Activated B cell treated with CpG ODN at 0.5 μM for 24 hours (primary cell): ENCODE data around the gene RPS6KA1. TPM values are rescaled to one million over a fixed set of nuclear protein-coding genes. Genes with fewer than 3 reads are reported as not detected.
A peak's percentile ranks its signal among the peaks of the same experiment; 100 is the strongest.

ENCODE experiments used
- ATAC-seq: fragments of 200-7000 bp; cut with Tn5 transposase; one replicate; pipeline ENCODE4 v1.10.0; 2021; ENCODE audit warnings: low read depth, mild to moderate bottlenecking, moderate library complexity
- CTCF ChIA-PET: fragments of 350-600 bp; sonication (Branson Sonifier 250); formaldehyde crosslinking; loops from one replicate; lab custom pipeline; 2021; ENCODE audit warnings: antibody characterized with exemption; lab: Charles Lee
- POLR2A ChIA-PET: fragments of 350-600 bp; sonication (Branson Sonifier 250); formaldehyde crosslinking; loops from one replicate; lab custom pipeline; 2021; ENCODE audit warnings: antibody characterized with exemption; lab: Charles Lee
- DNase-seq: peaks from one replicate; pipeline ENCODE4 v3.0.0; 2022
- H3K27ac Mint-ChIP-seq: one replicate; pipeline ENCODE4 v1.8.0; 2020; ENCODE audit warnings: mixed read lengths
- H3K27me3 Mint-ChIP-seq: one replicate; pipeline ENCODE4 v1.8.0; 2021; ENCODE audit warnings: mixed read lengths
- H3K36me3 Mint-ChIP-seq: one replicate; pipeline ENCODE4 v1.8.0; 2021; ENCODE audit warnings: low read depth, mixed read lengths
- H3K4me1 Mint-ChIP-seq: one replicate; pipeline ENCODE4 v1.8.0; 2021; ENCODE audit warnings: mixed read lengths
- H3K4me3 Mint-ChIP-seq: one replicate; pipeline ENCODE4 v1.8.0; 2020; ENCODE audit warnings: mild to moderate bottlenecking, mixed read lengths
- H3K9me3 Mint-ChIP-seq: one replicate; pipeline ENCODE4 v1.8.0; 2020; ENCODE audit warnings: mixed read lengths
- intact Hi-C: fragments of 100-400 bp; cut with micrococcal nuclease; formaldehyde crosslinking; loops from one replicate; pipeline ENCODE4 v1.15.1; 2024
- total RNA-seq: library from RNA; stranded (reverse); gene quantifications from 2 replicates; pipeline ENCODE4 v1.2.3, GENCODE V29; 2022
- TF ChIP-seq, protein P1 (sequence below): fragments of 200-600 bp; IDR thresholded peaks from one replicate; pipeline ENCODE4 v1.8.0; 2022; ENCODE audit warnings: antibody characterized with exemption, mild to moderate bottlenecking

RPS6KA1 gene
- total RNA-seq, 1 donor from 2014 or later = 150 TPM

DNA sequence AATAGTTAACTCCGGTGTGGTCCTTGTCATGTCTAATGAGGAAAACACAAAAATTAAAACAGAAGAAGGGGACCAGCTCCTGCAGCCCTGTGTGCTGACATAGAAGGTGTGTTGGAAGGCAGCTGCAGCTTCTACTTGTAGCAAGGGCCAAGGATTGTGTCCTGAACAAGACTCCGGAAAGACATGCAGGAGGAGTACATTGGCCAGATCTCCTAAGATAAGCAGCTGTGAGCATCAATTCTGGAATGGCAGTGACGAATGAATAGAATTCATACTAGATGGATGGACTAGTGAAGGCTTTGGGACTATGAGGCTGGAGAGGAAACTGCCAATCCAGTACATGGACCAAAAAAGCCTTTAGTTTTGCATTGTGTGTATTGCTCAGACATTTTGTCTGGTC is 19.3 kb downstream of the RPS6KA1 start:
- Mint-ChIP-seq H3K4me1 (peaks cover 45% of the 10 kb centered on the region), H3K4me3 (no peak overlapping the region), H3K36me3 (peaks cover 55% of the 10 kb centered on the region), H3K27me3 (no peaks in the 10 kb centered on the region), H3K9me3 (no peaks in the 10 kb centered on the region), H3K27ac (peak overlapping the region; percentile 27)
- ATAC-seq (no peak), DNase-seq (no peak)
- ChIA-PET CTCF (no interaction called here), POLR2A (interaction anchor here (0.7 kb wide), 1 partner anchor 12 kb away, joined by 6 read pairs; no protein-coding TSS in a partner anchor)
- intact Hi-C loops = no loop called here
- TF ChIP-seq, protein P1, sequence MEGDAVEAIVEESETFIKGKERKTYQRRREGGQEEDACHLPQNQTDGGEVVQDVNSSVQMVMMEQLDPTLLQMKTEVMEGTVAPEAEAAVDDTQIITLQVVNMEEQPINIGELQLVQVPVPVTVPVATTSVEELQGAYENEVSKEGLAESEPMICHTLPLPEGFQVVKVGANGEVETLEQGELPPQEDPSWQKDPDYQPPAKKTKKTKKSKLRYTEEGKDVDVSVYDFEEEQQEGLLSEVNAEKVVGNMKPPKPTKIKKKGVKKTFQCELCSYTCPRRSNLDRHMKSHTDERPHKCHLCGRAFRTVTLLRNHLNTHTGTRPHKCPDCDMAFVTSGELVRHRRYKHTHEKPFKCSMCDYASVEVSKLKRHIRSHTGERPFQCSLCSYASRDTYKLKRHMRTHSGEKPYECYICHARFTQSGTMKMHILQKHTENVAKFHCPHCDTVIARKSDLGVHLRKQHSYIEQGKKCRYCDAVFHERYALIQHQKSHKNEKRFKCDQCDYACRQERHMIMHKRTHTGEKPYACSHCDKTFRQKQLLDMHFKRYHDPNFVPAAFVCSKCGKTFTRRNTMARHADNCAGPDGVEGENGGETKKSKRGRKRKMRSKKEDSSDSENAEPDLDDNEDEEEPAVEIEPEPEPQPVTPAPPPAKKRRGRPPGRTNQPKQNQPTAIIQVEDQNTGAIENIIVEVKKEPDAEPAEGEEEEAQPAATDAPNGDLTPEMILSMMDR = no peak

DNA sequence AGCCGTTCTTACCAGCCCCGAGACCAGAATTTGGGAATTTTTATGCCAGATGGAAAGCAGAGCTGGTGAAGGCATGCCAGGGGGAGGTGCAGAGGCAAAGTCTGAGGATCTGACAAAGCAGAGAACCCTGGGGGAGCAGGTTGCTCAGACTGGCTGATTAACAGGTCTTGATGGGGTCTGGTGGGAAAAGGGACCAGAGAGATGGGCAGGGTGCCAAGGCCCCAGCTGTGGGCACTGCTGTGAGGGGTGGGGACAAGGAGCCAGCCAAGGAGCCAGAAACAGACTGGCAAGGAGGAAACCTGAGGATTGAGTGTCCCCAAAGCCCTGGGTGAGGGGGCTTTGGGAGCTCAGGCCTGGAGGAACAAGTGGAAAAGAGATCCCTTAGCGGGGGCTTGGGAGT is 21.4 kb downstream of the RPS6KA1 start:
- H3K9me3 Mint-ChIP-seq = no peaks in the 10 kb centered on the region
- H3K4me1 Mint-ChIP-seq = peaks cover 26% of the 10 kb centered on the region
- ChIA-PET CTCF (interaction anchor here (1.0 to 1.4 kb wide), 4 partner anchors 13 to 51 kb away, joined by 3 to 15 read pairs (median 4); no protein-coding TSS in a partner anchor), POLR2A (interaction anchor here (0.9 kb wide), 1 partner anchor 11 kb away, joined by 4 read pairs; no protein-coding TSS in a partner anchor)
- ATAC-seq = no peak
- no peak overlapping the region for H3K4me3 Mint-ChIP-seq
- intact Hi-C loops = no loop called here
- no peak overlapping the region for H3K27ac Mint-ChIP-seq
- no peak for DNase-seq
- peaks cover 73% of the 10 kb centered on the region for H3K36me3 Mint-ChIP-seq
- TF ChIP-seq, protein P1 = no peak
- H3K27me3 Mint-ChIP-seq = no peaks in the 10 kb centered on the region

DNA sequence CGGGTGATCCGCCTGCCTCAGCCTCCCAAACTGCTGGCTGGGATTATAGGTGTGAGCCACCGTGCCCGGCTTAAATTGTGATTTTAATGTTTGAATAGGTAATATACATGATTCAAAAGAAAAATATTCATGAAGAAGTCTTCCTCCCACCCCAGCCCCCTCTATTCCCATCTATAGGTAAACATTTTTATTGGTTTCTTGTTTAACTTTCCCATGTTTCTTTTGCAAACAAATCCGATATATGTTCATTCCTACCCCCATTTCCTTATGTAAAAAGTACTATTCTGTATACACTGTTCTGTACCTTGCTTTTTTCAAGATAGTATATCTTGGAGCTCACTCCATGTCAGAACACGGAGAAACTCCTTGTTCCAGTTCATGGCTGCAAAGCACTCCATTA is 23.2 kb downstream of the RPS6KA1 start:
- Mint-ChIP-seq H3K9me3 (no peaks in the 10 kb centered on the region), H3K36me3 (peaks cover 77% of the 10 kb centered on the region), H3K4me1 (peaks cover 8% of the 10 kb centered on the region), H3K4me3 (no peak overlapping the region), H3K27ac (no peak overlapping the region), H3K27me3 (no peaks in the 10 kb centered on the region)
- POLR2A ChIA-PET = interaction anchor here (1.5 kb wide), 1 partner anchor 11 kb away, joined by 4 read pairs; no protein-coding TSS in a partner anchor
- TF ChIP-seq, protein P1 = no peak
- CTCF ChIA-PET = interaction anchor here (1.4 kb wide), 1 partner anchor 14 kb away, joined by 4 read pairs; no protein-coding TSS in a partner anchor
- no peak for DNase-seq
- no peak for ATAC-seq
- intact Hi-C loops = no loop called here

DNA sequence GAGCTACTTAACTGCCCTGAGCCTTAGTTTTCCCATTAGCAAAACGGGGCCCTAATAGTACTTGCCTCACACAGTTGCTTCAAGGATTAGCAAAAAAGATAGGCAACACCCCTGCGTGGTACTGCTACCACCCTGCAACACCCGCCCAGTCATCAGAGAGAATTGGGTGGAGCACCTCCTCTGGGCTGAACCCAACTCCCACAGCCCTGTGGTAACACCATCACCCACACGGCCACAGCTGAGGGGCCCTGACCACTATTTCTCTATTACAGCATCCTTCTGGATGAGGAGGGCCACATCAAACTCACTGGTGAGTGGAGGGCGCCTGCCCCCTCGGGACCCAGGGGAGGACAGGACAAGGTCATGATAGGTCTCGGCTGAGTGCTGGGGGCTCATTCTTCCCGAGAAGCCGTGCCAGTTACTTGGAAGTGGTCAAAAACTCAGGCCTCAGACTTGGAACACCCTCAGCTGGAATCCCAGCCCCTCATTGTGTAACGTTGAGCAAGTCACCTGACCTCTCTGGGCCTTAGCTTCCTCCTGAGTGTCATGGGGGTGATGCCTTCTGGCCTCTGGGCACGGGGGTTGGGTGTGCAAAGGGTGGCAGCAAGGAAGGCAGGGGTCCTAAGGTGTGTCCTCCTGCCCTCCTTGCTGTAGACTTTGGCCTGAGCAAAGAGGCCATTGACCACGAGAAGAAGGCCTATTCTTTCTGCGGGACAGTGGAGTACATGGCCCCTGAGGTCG is 24.6 kb downstream of the RPS6KA1 start:
- ChIA-PET CTCF (no interaction called here), POLR2A (no interaction called here)
- Mint-ChIP-seq H3K27ac (no peak overlapping the region), H3K4me1 (no peaks in the 10 kb centered on the region), H3K4me3 (no peak overlapping the region), H3K9me3 (no peaks in the 10 kb centered on the region), H3K27me3 (no peaks in the 10 kb centered on the region), H3K36me3 (peaks cover 78% of the 10 kb centered on the region)
- TF ChIP-seq, protein P1 = no peak
- no peak for DNase-seq
- ATAC-seq = no peak
- intact Hi-C loops = no loop called here

DNA sequence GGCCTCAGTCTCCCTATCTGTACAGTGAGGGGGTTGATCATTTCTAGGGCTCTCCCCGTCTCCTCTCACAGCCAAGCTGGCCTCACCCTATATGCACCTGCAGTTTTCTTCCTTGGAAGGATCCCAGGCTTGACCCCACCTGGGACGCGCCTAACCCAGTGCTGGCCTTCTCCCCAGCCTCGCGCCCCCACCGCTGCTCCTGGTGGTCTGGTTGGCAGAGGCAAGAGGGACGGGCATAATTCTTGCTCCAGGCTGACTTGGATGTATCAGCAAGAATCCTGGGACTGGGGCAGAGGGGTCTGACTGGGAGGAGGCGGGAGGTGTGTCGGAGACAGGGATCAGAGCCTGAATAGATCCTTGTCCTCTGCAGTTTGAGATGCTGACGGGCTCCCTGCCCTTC is 25.2 kb downstream of the RPS6KA1 start:
- ATAC-seq (no peak), DNase-seq (no peak)
- no peak overlapping the region for H3K27ac Mint-ChIP-seq
- TF ChIP-seq, protein P1 = no peak
- peaks cover 80% of the 10 kb centered on the region for H3K36me3 Mint-ChIP-seq
- intact Hi-C loops = no loop called here
- no peaks in the 10 kb centered on the region for H3K27me3 Mint-ChIP-seq
- H3K4me3 Mint-ChIP-seq = no peak overlapping the region
- POLR2A ChIA-PET = no interaction called here
- no peaks in the 10 kb centered on the region for H3K4me1 Mint-ChIP-seq
- CTCF ChIA-PET = no interaction called here
- H3K9me3 Mint-ChIP-seq = no peaks in the 10 kb centered on the region
